CMK (cell line): ENCODE results near the gene HTT-AS.
A peak's percentile ranks its signal among the peaks of the same experiment; 100 is the strongest.
"Not testable (repeated sequence)": the region's sequence is repeated elsewhere in the genome, so short reads cannot be mapped to it uniquely, and the experiment has no call there.

Experiments
- DNase-seq: peaks from one replicate; pipeline ENCODE4 v3.0.0-alpha.2; 2010; ENCODE audit warnings: low read depth

The HTT-AS gene

GRCh38 chr4:3051141-3051897 is 23.0 kb downstream of the HTT-AS start:
- DNase-seq, result not testable (repeated sequence)

GRCh38 chr4:3047464-3048286 is 26.7 kb downstream of the HTT-AS start:
- peak; percentile 32 for DNase-seq

- no peak for DNase-seq
These were observed 27.7 kb downstream of the HTT-AS start for GRCh38 chr4:3046623-3047022.

GRCh38 chr4:3046162-3046561 is 28.2 kb downstream of the HTT-AS start:
- DNase-seq, result no peak

DNA sequence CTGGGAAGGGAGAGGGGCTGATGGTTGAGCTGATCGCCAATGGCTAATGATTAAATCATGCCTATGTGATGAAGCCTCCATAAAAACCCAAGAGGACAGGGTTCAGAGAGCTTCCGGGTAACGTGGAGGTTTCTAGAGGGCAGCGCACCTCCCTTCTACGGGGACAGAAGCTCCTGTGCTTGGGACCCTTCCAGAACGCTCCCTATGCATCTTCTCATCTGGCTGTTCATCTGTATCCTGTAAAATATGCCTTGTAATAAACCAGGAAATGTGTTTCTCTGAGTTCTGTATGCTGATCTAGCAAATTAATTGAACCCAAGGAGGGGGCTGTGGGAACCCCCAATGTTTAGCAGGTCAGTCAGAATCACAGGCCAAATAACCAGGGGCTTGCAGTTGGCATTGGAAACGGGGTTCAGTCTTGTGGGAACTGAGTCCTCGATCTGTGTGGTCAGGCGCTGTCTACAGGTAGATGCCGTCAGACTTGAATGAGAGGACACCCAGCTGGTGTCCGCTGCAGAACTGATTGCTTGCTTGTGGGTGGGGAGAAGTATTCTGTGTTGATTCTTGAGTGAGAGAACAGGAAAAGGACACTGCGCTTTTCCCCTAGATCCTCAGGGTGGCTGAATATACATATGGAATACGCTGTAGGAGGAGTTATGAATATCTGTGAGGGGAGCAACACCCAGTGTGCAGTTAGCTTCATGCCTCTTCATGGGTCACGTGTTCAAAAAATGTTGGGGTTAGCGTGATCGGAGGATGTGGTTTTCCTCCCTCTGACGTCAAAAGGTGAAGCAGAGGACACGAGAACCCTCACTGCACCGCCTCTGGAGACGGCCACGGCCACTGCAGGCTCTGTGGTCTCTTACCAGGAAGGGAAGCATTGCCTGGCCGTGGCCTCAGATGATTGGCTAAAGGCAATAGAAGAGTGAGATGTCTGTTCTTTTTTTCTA is 29.2 kb downstream of the HTT-AS start:
- peak; percentile 59 for DNase-seq

DNA sequence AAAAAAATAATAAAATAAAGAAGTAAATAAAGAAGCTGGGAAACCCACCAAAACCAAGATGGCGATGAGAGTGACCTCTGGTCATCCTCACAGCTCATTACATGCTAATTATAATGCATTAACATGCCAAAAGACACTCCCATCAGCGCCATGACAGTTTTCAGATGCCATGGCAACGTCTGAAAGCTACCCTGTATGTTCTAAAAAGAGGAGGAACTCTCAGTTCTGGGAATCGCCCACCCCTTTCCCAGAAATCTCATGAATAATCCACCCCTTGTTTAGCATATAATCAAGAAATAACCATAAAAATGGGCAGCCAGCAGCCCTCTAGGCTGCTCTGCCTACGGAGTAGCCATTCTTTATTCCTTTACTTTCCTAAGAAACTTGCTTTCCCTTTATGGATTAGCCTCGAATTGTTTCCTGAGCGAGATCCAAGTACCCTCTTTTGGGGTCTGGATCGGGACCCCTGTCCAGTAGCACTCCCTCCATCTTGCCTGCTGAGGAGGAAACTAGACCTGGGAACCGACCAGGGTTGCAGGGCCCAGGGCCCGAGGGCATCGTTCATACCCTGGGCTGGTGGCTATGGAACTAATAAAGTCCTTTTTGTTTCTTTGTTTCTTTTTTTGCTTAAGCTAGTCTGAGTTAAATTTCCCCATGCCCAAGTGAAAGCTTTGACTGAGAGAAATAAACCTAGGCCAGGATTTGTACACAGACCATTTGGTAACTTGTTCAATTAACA is 30.9 kb downstream of the HTT-AS start:
- DNase-seq, result no peak

- DNase-seq, result no peak
These were observed 32.1 kb downstream of the HTT-AS start for GRCh38 chr4:3042226-3042625.

DNA sequence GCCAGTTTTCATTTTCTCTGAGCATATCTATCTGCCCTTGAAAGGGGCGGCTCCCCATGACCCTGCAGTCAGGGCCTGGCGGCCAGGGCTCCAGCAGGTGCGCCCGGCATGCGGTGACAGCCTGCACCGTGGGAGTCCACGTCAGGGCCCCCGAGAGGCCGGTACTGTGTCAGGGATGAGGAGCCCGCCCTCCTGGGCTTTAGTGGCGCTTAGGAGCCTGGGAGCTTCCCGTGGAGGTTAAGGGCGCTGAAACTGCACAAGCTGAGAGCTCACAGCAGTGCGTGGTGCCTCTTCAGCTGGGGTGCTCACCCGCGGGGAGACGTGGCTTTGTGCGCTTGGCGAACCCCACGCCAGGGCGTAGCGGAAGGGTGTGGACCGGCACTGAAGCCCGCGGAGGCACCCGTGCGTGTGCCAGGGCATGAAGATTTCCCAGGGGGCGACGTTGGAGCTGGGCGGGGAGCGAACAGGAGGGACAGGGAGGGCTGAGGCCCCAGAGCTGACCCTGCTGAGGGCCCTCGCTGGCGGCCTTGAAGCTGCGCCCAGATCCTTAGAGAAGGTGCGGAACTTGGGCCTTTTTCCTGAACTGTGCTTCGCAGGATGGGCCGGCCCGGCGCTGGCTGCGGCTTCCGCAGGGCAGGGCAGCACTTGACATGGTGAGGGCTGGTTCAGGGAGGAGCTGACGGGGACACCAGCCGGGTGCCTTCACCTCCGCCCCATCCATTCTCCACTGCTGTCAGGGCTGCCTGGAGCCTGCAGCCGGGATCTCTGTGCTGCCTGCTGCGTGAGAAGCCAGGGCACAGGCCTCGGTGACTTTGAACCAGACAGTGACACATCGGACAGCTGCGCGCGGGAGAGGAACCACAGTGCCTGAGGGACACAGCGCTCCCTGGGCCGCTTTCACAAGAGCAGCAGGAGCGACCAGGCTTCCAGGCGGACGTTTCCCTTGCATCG is 32.9 kb downstream of the HTT-AS start:
- peak; percentile 26 for DNase-seq

DNA sequence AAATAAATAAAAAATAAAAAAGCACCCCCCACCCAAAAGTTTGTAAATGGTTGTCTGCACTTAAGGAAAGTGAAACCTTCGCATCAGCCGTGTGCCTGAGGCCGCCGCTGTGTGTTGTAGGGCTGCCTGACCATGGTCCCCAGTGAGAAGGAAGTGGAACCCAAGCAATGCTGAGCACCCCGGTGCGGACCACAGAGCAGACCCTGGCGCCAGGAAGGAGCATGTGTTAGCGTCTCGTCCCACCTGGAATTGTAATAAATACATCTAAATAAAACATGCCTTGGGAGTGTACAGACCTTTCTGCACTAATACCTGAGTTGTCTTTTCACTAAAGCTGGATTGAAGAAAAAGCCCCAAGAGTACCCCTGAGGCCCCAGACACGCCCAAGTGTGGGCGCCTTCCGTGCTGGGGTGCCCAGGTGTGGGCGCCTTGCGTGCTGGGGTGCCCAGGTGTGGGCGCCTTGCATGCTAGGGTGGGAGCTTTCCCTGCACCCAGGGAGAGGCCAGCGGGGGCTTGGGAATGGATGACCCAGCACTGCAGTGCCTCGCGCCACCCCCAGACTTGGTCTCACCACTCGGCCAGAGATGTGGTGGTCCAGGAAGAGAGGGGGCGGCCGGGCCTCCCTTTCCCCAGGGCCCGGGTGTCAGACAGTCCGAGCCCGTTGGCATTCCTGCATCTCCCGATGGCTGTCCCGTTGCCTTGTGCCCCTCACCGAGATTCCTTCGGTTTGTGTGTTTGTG is 33.7 kb downstream of the HTT-AS start:
- DNase-seq, result no peak

DNA sequence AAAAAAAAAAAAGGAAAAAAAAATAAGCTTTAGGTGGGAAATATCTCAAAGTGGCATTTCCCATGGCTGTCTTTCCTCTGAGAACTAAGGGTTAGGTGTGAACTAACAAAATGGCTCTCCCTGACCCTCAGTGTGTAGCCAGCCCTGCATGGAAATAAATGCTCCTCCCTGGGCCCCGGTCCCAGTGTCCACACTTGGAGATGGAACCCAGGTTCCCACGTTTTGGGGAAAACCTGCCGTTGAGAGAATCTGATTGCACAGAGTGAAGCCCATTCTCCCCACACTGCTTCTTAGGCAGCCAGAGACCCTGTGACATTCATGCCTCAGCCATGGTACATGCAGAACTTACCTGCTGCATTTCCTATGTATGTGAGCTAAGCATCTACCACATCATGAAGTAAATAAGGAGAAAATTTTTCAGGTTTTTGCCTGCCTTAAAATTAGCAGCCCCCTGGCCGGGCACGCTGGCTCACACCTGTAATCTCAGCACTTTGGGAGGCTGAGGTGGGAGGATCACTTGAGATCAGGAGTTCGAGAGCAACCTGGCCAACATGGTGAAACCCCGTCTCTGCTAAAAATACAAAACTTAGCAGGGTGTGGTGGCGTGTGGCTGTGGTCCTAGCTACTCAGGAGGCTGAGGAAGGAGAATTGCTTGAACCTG is 34.5 kb downstream of the HTT-AS start:
- DNase-seq, result no peak

GRCh38 chr4:3037957-3038461 is 36.3 kb downstream of the HTT-AS start:
- peak; percentile 90 for DNase-seq

DNA sequence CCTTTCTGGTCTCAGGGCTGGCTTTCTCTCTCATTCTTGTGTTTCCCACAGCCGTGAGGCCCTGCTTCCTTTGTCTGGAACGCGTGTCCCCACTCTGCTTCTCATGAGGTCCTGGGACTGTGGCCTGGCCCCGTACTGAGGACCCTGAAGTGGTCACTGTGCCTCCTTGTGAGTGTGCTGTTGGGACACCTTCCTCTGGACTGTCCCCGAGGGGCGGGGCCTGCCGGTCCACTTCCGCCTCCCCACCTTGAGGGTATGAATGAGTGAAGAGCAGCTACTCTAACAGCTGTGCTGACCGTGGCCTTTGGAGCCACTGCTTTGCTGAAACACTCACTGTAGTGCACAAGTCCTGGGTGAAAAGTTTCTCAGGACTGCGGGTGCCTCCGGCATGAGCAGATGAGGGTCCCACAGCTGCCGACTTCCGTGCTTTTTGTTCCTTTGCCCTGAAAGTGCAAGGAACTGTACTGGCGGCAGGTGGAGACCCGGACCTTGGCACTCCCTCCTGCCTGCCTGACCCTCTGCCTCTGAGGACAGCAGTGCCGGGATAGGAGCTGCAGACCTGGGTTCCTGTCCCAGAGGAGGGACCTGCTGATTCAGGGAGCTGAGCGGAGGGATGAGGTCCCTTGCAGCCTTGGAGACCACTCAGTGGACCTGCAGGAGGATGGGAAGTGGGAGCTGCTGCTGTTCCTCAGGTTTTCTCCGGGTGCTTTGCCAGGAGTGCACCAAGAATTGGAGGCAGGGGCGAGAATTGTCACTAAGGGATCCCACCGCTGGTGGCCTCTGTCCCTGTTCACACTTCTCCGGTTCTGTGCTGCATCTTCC is 38.0 kb downstream of the HTT-AS start:
- DNase-seq, result no peak

DNA sequence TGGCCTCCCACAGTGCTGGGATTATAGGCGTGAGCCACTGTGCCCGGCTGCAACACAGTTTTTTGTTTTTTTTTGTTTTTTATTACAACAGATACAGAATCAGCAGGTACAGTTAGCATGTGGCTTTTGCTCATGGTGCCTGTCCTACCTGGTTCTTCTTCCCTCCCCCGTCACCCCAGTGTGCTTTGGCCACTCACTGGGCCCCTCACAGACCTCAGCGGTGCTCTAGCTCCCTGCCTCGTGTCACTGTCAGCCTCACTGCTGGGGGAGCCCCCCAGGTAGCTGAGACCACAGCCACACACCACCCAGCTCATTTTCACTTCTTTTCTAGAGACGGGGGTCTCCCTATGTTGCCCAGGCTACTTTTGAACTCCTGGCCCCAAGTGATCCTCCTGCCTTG is 38.7 kb downstream of the HTT-AS start:
- no peak for DNase-seq

DNA sequence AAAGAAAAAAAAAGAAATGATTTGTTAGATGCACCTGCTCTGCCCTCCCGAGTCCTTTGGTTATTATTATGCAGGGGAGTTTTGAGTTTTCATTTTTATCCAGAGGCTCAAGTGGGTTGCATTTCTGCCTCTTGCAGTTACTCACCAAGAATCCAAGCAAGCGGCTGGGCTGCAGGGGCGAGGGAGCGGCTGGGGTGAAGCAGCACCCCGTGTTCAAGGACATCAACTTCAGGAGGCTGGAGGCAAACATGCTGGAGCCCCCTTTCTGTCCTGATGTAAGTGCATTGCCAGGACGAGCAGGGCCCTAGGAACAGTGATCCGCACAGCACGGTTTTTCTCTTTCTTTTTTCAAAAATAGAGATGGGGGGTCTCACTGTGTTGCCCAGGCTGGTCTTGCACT is 39.1 kb downstream of the HTT-AS start:
- no peak for DNase-seq

GRCh38 chr4:3034231-3034630 is 40.1 kb downstream of the HTT-AS start:
- DNase-seq, result no peak

DNA sequence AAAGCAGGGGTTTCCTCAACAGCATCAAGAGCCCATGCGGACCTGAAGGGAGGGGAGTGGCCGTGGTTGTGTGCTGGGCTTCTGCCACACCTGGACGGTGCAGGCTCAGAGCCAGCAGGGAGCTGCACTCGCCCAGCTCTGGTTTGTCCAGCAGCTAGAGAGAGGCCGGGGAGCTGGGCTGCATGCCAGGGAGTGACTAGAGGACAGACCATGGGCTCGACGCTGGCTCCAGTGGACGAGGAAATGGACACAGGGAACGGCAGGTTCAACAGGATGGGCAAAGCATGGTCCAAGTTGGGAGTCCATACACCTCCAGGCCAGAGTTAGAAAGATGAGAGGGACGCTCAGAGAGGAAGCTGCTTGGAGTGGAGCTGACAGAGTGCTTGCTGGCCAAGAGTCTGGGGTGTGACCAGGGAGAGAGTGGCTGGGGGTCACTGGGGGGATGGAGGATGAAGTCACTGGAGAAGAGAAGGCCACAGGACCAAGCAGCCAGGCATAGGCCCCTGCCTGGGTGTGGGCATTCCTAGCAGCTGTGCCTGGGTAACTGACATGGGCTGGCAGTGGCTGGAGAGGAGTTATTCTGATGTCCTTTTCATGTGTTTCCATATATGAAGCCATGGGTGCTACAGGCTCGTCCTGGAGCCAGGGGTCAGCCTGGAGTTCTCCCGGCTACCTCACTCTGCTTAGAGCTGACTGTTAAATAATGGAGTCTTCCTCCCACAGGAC is 42.8 kb downstream of the HTT-AS start:
- no peak for DNase-seq
